ENCODE data around the gene CCDC172. TPM values are rescaled to one million over a fixed set of nuclear protein-coding genes. Genes with fewer than 3 reads are reported as not detected.

CCDC172 gene
- total RNA-seq, 1 donor from 2014 or later = not detected

Other genes with a start within 250 kb of the CCDC172 start
- gene GFRA1, start 51.2 kb upstream of the CCDC172 start, total RNA-seq = 18.3 TPM
- not detected for gene PNLIPRP3, start 103.4 kb downstream of the CCDC172 start, total RNA-seq
- gene PNLIP, start 221.5 kb downstream of the CCDC172 start, total RNA-seq = 5.4 TPM

Data from mucosa of gallbladder (tissue), 1 donor.